K562 (cell line): Measurements from ENCODE around the gene RESP18. TPM values are rescaled to one million over a fixed set of nuclear protein-coding genes. Genes with fewer than 3 reads are reported as not detected.

ENCODE experiments used
- ARID2 ChIP-seq: fragments of 450-650 bp; IDR thresholded peaks from 2 replicates; pipeline ENCODE4 v1.6.1; 2017; ENCODE audit warnings: antibody characterized with exemption, mild to moderate bottlenecking
- CBX8 ChIP-seq: fragments of 200-600 bp; sonication (generic); IDR thresholded peaks from 2 replicates; pipeline ENCODE4 v1.6.1; 2012; ENCODE audit warnings: borderline replicate concordance, mixed run types, low read depth, mild to moderate bottlenecking, moderate library complexity, mixed read lengths, low read length, control low read depth, inconsistent platforms; ENCODE audit not compliant: poor library complexity, severe bottlenecking; ENCODE audit errors: extremely low read depth
- FOXA1 ChIP-seq: fragments of 450-650 bp; IDR thresholded peaks from 2 replicates; pipeline ENCODE4 v1.6.1; 2016; ENCODE audit warnings: mild to moderate bottlenecking, borderline replicate concordance
- HNRNPUL1 ChIP-seq: fragments of 200-400 bp; formaldehyde crosslinking; IDR thresholded peaks from 2 replicates; pipeline ENCODE4 v1.6.1; 2017; ENCODE audit warnings: low read length
- MAFF ChIP-seq: IDR thresholded peaks from 2 replicates; pipeline ENCODE4 v1.6.1; 2012; ENCODE audit warnings: low read length, improper control_type of control experiment
- NR4A1 ChIP-seq, 2 experiments: fragments of 250-450 bp in 1 of 2; fragments of 450-650 bp in 1 of 2; sonication (Bioruptor Pico) in 1 of 2; IDR thresholded peaks; 2 replicates each; pipeline versions ENCODE4 v1.4.0 to v1.6.1; 2016 to 2020; ENCODE audit warnings: mild to moderate bottlenecking in 2 of 2, missing compliant biosample characterization in 1 of 2, missing genetic modification characterization in 1 of 2, moderate library complexity in 1 of 2
- PHB ChIP-seq: fragments of 250-450 bp; sonication (Bioruptor Pico); IDR thresholded peaks from 2 replicates; pipeline ENCODE4 v1.5.0; 2021
- RAD51 ChIP-seq: fragments of 450-650 bp; IDR thresholded peaks from 2 replicates; pipeline ENCODE4 v1.7.1; 2016; ENCODE audit warnings: low read depth, mild to moderate bottlenecking, borderline replicate concordance
- TEAD1 ChIP-seq, 2 experiments: fragments of 450-650 bp in 1 of 2; sonication (generic) in 1 of 2; formaldehyde crosslinking; IDR thresholded peaks; 2 replicates each; pipeline versions ENCODE4 v1.4.0 to v1.8.0; 2020 to 2022; ENCODE audit warnings: mild to moderate bottlenecking in 2 of 2, missing genetic modification reagents in 1 of 2
- THRAP3 ChIP-seq: fragments of 450-650 bp; IDR thresholded peaks from 2 replicates; pipeline ENCODE4 v1.6.1; 2016; ENCODE audit warnings: mild to moderate bottlenecking, inconsistent platforms, borderline replicate concordance
- polyA plus RNA-seq, 8 experiments: library from polyadenylated mRNA; depleted of rRNA in 4 of 8; stranded (reverse) in 5 of 8; unstranded in 3 of 8; fragments of >200 nt; fragmentation: Nextera tagmentation in 2 of 8; fragmentation: Illumina TruSeq in 1 of 8; extraction: Ambion mirVana in 2 of 8; extraction: Trizol in 1 of 8; gene quantifications; 2 replicates each; pipeline versions ENCODE4 v1.2.1 to v1.2.3, GENCODE V29; 2011 to 2014; ENCODE audit warnings: inconsistent platforms in 1 of 8, missing spikeins in 1 of 8
- total RNA-seq, 7 experiments: library from RNA; depleted of rRNA in 6 of 7; stranded (reverse); fragments of >200 nt in 6 of 7; fragmentation: Illumina TruSeq in 2 of 7; extraction: Trizol in 2 of 7; gene quantifications; 2 replicates each; pipeline versions ENCODE4 v1.2.1 to v1.2.3, GENCODE V29; 2011 to 2021; ENCODE audit warnings: low replicate concordance in 1 of 7
- TF ChIP-seq, protein P1 (sequence below): fragments of 250-450 bp; sonication (Bioruptor Pico); IDR thresholded peaks from 2 replicates; pipeline ENCODE4 v1.8.0; 2021; ENCODE audit warnings: moderate library complexity, mild to moderate bottlenecking, inconsistent platforms
- TF ChIP-seq, protein P2 (sequence below), 2 experiments: fragments of 150-350 bp in 1 of 2; IDR thresholded peaks; 2 replicates each; pipeline ENCODE4 v1.6.1; 2012 to 2016; ENCODE audit warnings: low read depth in 2 of 2, low read length in 2 of 2, mild to moderate bottlenecking in 1 of 2, moderate library complexity in 1 of 2
- TF ChIP-seq, protein P3 (sequence below): IDR thresholded peaks from 2 replicates; pipeline ENCODE4 v1.6.1; 2012; ENCODE audit warnings: low read depth, low read length, improper control_type of control experiment, borderline replicate concordance
- TF ChIP-seq, protein P4 (sequence below): sonication (generic); formaldehyde crosslinking; IDR thresholded peaks from 2 replicates; pipeline ENCODE4 v1.8.1; 2022; ENCODE audit warnings: missing genetic modification reagents
- TF ChIP-seq, protein P5 (sequence below): fragments of 450-650 bp; IDR thresholded peaks from 2 replicates; pipeline ENCODE4 v1.6.1; 2017; ENCODE audit warnings: mild to moderate bottlenecking, moderate library complexity
- TF ChIP-seq, protein P6 (sequence below): fragments of 450-650 bp; formaldehyde crosslinking; IDR thresholded peaks from 2 replicates; pipeline ENCODE4 v1.4.0; 2020; ENCODE audit warnings: mild to moderate bottlenecking

RESP18 gene
- total and polyA plus RNA-seq, 9 of the 15 experiments (the other 6 are each of a cell fraction or from before 2014, with no cell fraction given): not detected

DNA sequence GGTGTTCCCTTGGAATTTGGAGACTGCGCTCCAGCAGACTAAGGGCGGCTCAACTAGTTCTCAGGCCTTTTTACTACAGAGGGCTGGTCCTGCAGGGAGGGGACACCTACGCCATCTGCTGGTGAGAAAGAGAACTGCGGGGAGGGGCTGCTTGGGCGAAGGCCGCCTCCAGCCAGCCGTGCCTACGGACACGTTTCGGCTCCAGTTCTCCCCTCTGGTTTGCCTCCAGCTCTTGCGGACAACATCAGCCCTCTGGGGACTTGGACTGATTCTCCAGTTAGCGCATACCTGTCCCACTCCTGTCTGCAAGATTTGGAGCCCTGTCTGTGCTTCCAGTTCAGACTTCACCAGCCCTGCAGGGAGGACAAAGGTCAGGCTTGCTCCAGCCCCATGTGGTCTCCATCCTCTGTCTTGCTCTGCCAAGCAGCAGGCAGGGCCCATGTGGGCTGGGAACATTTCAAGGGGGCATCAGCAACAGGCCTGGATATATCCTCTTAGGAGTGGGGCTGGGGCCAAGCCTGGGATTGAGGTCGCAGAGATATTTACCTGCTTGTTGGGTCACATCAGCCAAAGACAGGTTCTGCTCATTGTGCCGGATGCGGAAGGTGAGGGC is 33.7 kb downstream of the RESP18 start (continued):
- TF ChIP-seq, protein P1, sequence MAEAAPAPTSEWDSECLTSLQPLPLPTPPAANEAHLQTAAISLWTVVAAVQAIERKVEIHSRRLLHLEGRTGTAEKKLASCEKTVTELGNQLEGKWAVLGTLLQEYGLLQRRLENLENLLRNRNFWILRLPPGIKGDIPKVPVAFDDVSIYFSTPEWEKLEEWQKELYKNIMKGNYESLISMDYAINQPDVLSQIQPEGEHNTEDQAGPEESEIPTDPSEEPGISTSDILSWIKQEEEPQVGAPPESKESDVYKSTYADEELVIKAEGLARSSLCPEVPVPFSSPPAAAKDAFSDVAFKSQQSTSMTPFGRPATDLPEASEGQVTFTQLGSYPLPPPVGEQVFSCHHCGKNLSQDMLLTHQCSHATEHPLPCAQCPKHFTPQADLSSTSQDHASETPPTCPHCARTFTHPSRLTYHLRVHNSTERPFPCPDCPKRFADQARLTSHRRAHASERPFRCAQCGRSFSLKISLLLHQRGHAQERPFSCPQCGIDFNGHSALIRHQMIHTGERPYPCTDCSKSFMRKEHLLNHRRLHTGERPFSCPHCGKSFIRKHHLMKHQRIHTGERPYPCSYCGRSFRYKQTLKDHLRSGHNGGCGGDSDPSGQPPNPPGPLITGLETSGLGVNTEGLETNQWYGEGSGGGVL (CRISPR knock-in tag): no peak
- TF ChIP-seq NR4A1 (CRISPR knock-in tag; IDR thresholded peaks at IDR 0.05) (no peak), NR4A1 (tag; IDR thresholded peaks at IDR 0.05) (no peak), RAD51 (no peak), TEAD1 (CRISPR knock-in tag; IDR thresholded peaks at IDR 0.05) (no peak), CBX8 (no peak), HNRNPUL1 (no peak), FOXA1 (no peak), PHB (CRISPR knock-in tag) (no peak), MAFF (no peak), THRAP3 (no peak), ARID2 (peak; percentile 12; the same call in 1 of the 2 replicates)
- TF ChIP-seq, protein P2, sequence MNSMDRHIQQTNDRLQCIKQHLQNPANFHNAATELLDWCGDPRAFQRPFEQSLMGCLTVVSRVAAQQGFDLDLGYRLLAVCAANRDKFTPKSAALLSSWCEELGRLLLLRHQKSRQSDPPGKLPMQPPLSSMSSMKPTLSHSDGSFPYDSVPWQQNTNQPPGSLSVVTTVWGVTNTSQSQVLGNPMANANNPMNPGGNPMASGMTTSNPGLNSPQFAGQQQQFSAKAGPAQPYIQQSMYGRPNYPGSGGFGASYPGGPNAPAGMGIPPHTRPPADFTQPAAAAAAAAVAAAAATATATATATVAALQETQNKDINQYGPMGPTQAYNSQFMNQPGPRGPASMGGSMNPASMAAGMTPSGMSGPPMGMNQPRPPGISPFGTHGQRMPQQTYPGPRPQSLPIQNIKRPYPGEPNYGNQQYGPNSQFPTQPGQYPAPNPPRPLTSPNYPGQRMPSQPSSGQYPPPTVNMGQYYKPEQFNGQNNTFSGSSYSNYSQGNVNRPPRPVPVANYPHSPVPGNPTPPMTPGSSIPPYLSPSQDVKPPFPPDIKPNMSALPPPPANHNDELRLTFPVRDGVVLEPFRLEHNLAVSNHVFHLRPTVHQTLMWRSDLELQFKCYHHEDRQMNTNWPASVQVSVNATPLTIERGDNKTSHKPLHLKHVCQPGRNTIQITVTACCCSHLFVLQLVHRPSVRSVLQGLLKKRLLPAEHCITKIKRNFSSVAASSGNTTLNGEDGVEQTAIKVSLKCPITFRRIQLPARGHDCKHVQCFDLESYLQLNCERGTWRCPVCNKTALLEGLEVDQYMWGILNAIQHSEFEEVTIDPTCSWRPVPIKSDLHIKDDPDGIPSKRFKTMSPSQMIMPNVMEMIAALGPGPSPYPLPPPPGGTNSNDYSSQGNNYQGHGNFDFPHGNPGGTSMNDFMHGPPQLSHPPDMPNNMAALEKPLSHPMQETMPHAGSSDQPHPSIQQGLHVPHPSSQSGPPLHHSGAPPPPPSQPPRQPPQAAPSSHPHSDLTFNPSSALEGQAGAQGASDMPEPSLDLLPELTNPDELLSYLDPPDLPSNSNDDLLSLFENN (IDR thresholded peaks at IDR 0.05; ENCODE audit: low read depth in 2 of 2, low read length in 2 of 2): no peak
- TF ChIP-seq, protein P3, sequence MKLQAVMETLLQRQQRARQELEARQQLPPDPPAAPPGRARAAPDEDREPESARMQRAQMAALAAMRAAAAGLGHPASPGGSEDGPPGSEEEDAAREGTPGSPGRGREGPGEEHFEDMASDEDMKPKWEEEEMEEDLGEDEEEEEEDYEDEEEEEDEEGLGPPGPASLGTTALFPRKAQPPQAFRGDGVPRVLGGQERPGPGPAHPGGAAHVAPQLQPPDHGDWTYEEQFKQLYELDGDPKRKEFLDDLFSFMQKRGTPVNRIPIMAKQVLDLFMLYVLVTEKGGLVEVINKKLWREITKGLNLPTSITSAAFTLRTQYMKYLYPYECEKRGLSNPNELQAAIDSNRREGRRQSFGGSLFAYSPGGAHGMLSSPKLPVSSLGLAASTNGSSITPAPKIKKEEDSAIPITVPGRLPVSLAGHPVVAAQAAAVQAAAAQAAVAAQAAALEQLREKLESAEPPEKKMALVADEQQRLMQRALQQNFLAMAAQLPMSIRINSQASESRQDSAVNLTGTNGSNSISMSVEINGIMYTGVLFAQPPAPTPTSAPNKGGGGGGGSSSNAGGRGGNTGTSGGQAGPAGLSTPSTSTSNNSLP: no peak
- TF ChIP-seq, protein P4, sequence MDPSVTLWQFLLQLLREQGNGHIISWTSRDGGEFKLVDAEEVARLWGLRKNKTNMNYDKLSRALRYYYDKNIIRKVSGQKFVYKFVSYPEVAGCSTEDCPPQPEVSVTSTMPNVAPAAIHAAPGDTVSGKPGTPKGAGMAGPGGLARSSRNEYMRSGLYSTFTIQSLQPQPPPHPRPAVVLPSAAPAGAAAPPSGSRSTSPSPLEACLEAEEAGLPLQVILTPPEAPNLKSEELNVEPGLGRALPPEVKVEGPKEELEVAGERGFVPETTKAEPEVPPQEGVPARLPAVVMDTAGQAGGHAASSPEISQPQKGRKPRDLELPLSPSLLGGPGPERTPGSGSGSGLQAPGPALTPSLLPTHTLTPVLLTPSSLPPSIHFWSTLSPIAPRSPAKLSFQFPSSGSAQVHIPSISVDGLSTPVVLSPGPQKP (CRISPR knock-in tag): no peak
- TF ChIP-seq, protein P5, sequence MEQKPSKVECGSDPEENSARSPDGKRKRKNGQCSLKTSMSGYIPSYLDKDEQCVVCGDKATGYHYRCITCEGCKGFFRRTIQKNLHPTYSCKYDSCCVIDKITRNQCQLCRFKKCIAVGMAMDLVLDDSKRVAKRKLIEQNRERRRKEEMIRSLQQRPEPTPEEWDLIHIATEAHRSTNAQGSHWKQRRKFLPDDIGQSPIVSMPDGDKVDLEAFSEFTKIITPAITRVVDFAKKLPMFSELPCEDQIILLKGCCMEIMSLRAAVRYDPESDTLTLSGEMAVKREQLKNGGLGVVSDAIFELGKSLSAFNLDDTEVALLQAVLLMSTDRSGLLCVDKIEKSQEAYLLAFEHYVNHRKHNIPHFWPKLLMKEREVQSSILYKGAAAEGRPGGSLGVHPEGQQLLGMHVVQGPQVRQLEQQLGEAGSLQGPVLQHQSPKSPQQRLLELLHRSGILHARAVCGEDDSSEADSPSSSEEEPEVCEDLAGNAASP: no peak
- TF ChIP-seq, protein P6, sequence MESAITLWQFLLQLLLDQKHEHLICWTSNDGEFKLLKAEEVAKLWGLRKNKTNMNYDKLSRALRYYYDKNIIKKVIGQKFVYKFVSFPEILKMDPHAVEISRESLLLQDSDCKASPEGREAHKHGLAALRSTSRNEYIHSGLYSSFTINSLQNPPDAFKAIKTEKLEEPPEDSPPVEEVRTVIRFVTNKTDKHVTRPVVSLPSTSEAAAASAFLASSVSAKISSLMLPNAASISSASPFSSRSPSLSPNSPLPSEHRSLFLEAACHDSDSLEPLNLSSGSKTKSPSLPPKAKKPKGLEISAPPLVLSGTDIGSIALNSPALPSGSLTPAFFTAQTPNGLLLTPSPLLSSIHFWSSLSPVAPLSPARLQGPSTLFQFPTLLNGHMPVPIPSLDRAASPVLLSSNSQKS: no peak
